H1 (cell line): ENCODE data around the gene PLBD2. TPM values are rescaled to one million over a fixed set of nuclear protein-coding genes. Genes with fewer than 3 reads are reported as not detected.
A peak's percentile ranks its signal among the peaks of the same experiment; 100 is the strongest.

Source experiments
- CTCF ChIA-PET: fragments of 300-600 bp; sonication (Branson Sonifier 250); formaldehyde crosslinking; loops from one replicate; lab custom pipeline; 2021; ENCODE audit not compliant: partially characterized antibody; lab: Charles Lee
- POLR2A ChIA-PET: fragments of 300-600 bp; sonication (Branson Sonifier 250); formaldehyde crosslinking; loops from one replicate; lab custom pipeline; 2021; ENCODE audit warnings: inconsistent platforms; ENCODE audit not compliant: partially characterized antibody; lab: Charles Lee
- DNase-seq, 2 experiments: peaks; one replicate each; pipeline versions ENCODE4 v3.0.0 to v3.0.0-alpha.2; 2010 to 2022; ENCODE audit warnings: low spot score in 2 of 2, low read depth in 1 of 2, mixed read lengths in 1 of 2
- FAIRE-seq: peaks from 2 replicates; lab custom pipeline; 2011; peaks lifted over from hg19 to GRCh38; lab: Jason Lieb, UNC
- H2AFZ ChIP-seq: 2 replicates; pipeline ENCODE4 v1.8.1; 2012; ENCODE audit warnings: low read length, inconsistent platforms
- H2AK5ac ChIP-seq: 2 replicates; pipeline ENCODE4 v1.6.1; 2013; ENCODE audit warnings: low read depth, low read length
- H2BK120ac ChIP-seq: replicated peaks from 2 replicates; pipeline ENCODE3; 2013; ENCODE audit warnings: low read depth, low read length, inconsistent platforms
- H2BK12ac ChIP-seq: 2 replicates; pipeline ENCODE4 v1.6.1; 2013; ENCODE audit warnings: low read depth, low read length
- H2BK15ac ChIP-seq: 2 replicates; pipeline ENCODE4 v1.6.1; 2013; ENCODE audit warnings: low read length
- H2BK20ac ChIP-seq: 2 replicates; pipeline ENCODE4 v1.6.1; 2013; ENCODE audit warnings: low read length
- H2BK5ac ChIP-seq: 2 replicates; pipeline ENCODE4 v1.6.1; 2013; ENCODE audit warnings: low read depth, low read length
- H3K14ac ChIP-seq: 2 replicates; pipeline ENCODE4 v1.6.1; 2013; ENCODE audit warnings: inconsistent platforms; ENCODE audit not compliant: insufficient read length
- H3K18ac ChIP-seq: 2 replicates; pipeline ENCODE4 v1.6.1; 2013; ENCODE audit warnings: low read length; ENCODE audit errors: extremely low read depth
- H3K23ac ChIP-seq: 2 replicates; pipeline ENCODE4 v1.6.1; 2013; ENCODE audit warnings: inconsistent platforms; ENCODE audit not compliant: insufficient read length
- H3K23me2 ChIP-seq: 2 replicates; pipeline ENCODE4 v1.6.1; 2013; ENCODE audit warnings: low read depth, low read length
- H3K27ac ChIP-seq: 2 replicates; pipeline ENCODE4 v1.6.1; 2011; ENCODE audit warnings: low read depth, low read length, inconsistent platforms
- H3K27me3 ChIP-seq, 4 experiments: replicated peaks in 1 of 4; 1 replicate in 1 of 4; 2 replicates in 3 of 4; pipeline versions ENCODE4 v1.6.1 to v1.8.1; 2011 to 2013; ENCODE audit warnings: low read length in 3 of 4, mild to moderate bottlenecking in 3 of 4, inconsistent platforms in 2 of 4, mixed read lengths in 2 of 4, moderate library complexity in 1 of 4; ENCODE audit not compliant: control insufficient read depth in 3 of 4, insufficient read depth in 3 of 4; ENCODE audit errors: extremely low read depth in 1 of 4
- H3K36me3 ChIP-seq, 4 experiments: 2 replicates each; pipeline versions ENCODE4 v1.6.1 to v1.8.1; 2011 to 2013; ENCODE audit warnings: mild to moderate bottlenecking in 4 of 4, low read length in 3 of 4, moderate library complexity in 2 of 4, control low read depth in 1 of 4, inconsistent platforms in 1 of 4; ENCODE audit not compliant: insufficient read depth in 4 of 4, control insufficient read depth in 2 of 4
- H3K4ac ChIP-seq: replicated peaks from 2 replicates; pipeline ENCODE3; 2013; ENCODE audit warnings: low read length, low read depth, mixed read lengths, inconsistent platforms; ENCODE audit not compliant: insufficient read length
- H3K4me1 ChIP-seq, 4 experiments: replicated peaks in 1 of 4; 1 replicate in 1 of 4; 2 replicates in 3 of 4; pipeline versions ENCODE4 v1.6.1 to v1.8.1; 2011 to 2013; ENCODE audit warnings: low read length in 3 of 4, inconsistent platforms in 2 of 4, mixed read lengths in 1 of 4; ENCODE audit not compliant: insufficient read depth in 4 of 4, control insufficient read depth in 3 of 4
- H3K4me2 ChIP-seq, 2 experiments: 2 replicates each; pipeline versions ENCODE4 v1.6.1 to v1.8.1; 2011 to 2013; ENCODE audit warnings: low read depth in 2 of 2, low read length in 2 of 2, control low read depth in 1 of 2, inconsistent platforms in 1 of 2, mild to moderate bottlenecking in 1 of 2; ENCODE audit not compliant: insufficient read depth in 1 of 2
- H3K4me3 ChIP-seq, 4 experiments: fragments of 200-600, 300-600 bp in 1 of 4; sonication (generic), shearing (Covaris generic), sonication (Bioruptor Twin) in 1 of 4; 2 replicates each; pipeline versions ENCODE4 v1.5.1 to v1.8.1; 2011 to 2016; ENCODE audit warnings: low read length in 4 of 4, low read depth in 3 of 4, control low read depth in 2 of 4, inconsistent platforms in 2 of 4, mild to moderate bottlenecking in 2 of 4, mixed read lengths in 1 of 4, moderate library complexity in 1 of 4; ENCODE audit not compliant: insufficient read depth in 2 of 4; ENCODE audit errors: extremely low read depth in 1 of 4
- H3K56ac ChIP-seq: replicated peaks from 2 replicates; pipeline ENCODE3; 2013; ENCODE audit warnings: low read depth, mild to moderate bottlenecking, mixed read lengths, low read length, inconsistent platforms; ENCODE audit not compliant: insufficient read length
- H3K79me1 ChIP-seq: 2 replicates; pipeline ENCODE4 v1.6.1; 2013; ENCODE audit warnings: low read depth, low read length, control low read depth
- H3K79me2 ChIP-seq, 2 experiments: 2 replicates each; pipeline versions ENCODE4 v1.6.1 to v1.8.1; 2012 to 2013; ENCODE audit warnings: low read length in 2 of 2, mild to moderate bottlenecking in 2 of 2, inconsistent platforms in 1 of 2; ENCODE audit not compliant: insufficient read depth in 2 of 2, control insufficient read depth in 1 of 2
- H3K9ac ChIP-seq, 4 experiments: replicated peaks in 1 of 4; 1 replicate in 1 of 4; 2 replicates in 3 of 4; pipeline versions ENCODE4 v1.6.1 to v1.8.1; 2011 to 2013; ENCODE audit warnings: low read depth in 3 of 4, low read length in 3 of 4, control low read depth in 2 of 4, mild to moderate bottlenecking in 2 of 4, moderate library complexity in 2 of 4, inconsistent platforms in 1 of 4; ENCODE audit errors: extremely low read depth in 1 of 4
- H3K9me3 ChIP-seq, 2 experiments: 2 replicates each; pipeline versions ENCODE4 v1.6.1 to v1.8.1; 2012 to 2013; ENCODE audit warnings: mild to moderate bottlenecking in 2 of 2, moderate library complexity in 2 of 2, control low read depth in 1 of 2, inconsistent platforms in 1 of 2, low read depth in 1 of 2, low read length in 1 of 2, mixed read lengths in 1 of 2; ENCODE audit not compliant: insufficient read depth in 2 of 2
- H4K20me1 ChIP-seq, 2 experiments: replicated peaks in 1 of 2; 2 replicates each; pipeline versions ENCODE3 to v1.8.1; 2011 to 2013; ENCODE audit warnings: inconsistent platforms in 2 of 2, low read length in 2 of 2, mild to moderate bottlenecking in 1 of 2; ENCODE audit not compliant: insufficient read depth in 2 of 2, control insufficient read depth in 1 of 2
- H4K5ac ChIP-seq: 2 replicates; pipeline ENCODE4 v1.6.1; 2013; ENCODE audit warnings: low read length, low read depth, mixed read lengths, inconsistent platforms; ENCODE audit not compliant: insufficient read length
- H4K8ac ChIP-seq: 2 replicates; pipeline ENCODE4 v1.8.0; 2013; ENCODE audit warnings: mild to moderate bottlenecking, moderate library complexity, low read length, inconsistent platforms; ENCODE audit not compliant: insufficient read depth; ENCODE audit errors: extremely low read depth
- H4K91ac ChIP-seq: replicated peaks from 2 replicates; pipeline ENCODE3; 2013; ENCODE audit warnings: low read length, mixed read lengths, inconsistent platforms; ENCODE audit not compliant: insufficient read length
- HDAC2 ChIP-seq, 2 experiments: fragments of 300-600 bp in 1 of 2; sonication (generic) in 1 of 2; IDR thresholded peaks; 2 replicates each; pipeline ENCODE4 v1.6.1; 2011 to 2012; ENCODE audit warnings: low read depth in 2 of 2, low read length in 2 of 2, mild to moderate bottlenecking in 2 of 2, moderate library complexity in 2 of 2, borderline replicate concordance in 1 of 2, inconsistent platforms in 1 of 2
- KDM4A ChIP-seq: IDR thresholded peaks from one replicate; pipeline ENCODE4 v1.7.1; 2012; ENCODE audit warnings: low read depth, mild to moderate bottlenecking, moderate library complexity, low read length, inconsistent platforms; ENCODE audit not compliant: severe bottlenecking
- NRF1 ChIP-seq: IDR thresholded peaks from 2 replicates; pipeline ENCODE4 v1.6.1; 2011; ENCODE audit warnings: mild to moderate bottlenecking, low read depth, low read length, improper control_type of control experiment
- POLR2AphosphoS5 ChIP-seq: IDR thresholded peaks from 2 replicates; pipeline ENCODE4 v1.6.1; 2011; ENCODE audit warnings: low read depth, low read length
- POU5F1 ChIP-seq: IDR thresholded peaks from 2 replicates; pipeline ENCODE4 v1.6.1; 2011; ENCODE audit warnings: low read depth, mild to moderate bottlenecking, low read length, moderate library complexity
- RAD21 ChIP-seq, 2 experiments: IDR thresholded peaks in 1 of 2; conservative IDR thresholded peaks in 1 of 2; 2 replicates each; pipeline ENCODE4 v1.6.1; 2011; ENCODE audit warnings: low read depth in 2 of 2, low read length in 2 of 2, improper control_type of control experiment in 1 of 2, inconsistent platforms in 1 of 2, mild to moderate bottlenecking in 1 of 2, moderate library complexity in 1 of 2
- SP1 ChIP-seq: IDR thresholded peaks from 2 replicates; pipeline ENCODE4 v1.6.1; 2011; ENCODE audit warnings: low read depth, low read length
- TCF12 ChIP-seq: IDR thresholded peaks from 2 replicates; pipeline ENCODE4 v1.6.1; 2011; ENCODE audit warnings: low read depth, mild to moderate bottlenecking, low read length
- WGBS, 2 experiments: shearing (Covaris generic) in 1 of 2; methylation state at CpG; one replicate each; pipeline versions ENCODE4 v1.1.6 to v1.1.7; 2013 to 2015; ENCODE audit warnings: low lambda C conversion rate in 2 of 2, mixed read lengths in 2 of 2, inconsistent platforms in 1 of 2, low coverage in 1 of 2, missing lambda C conversion rate in 1 of 2; ENCODE audit not compliant: insufficient replicate concordance in 2 of 2, insufficient coverage in 1 of 2, insufficient read length in 1 of 2; ENCODE audit errors: extremely low coverage in 1 of 2, missing lambda C conversion rate in 1 of 2; 5-methylcytosine and 5-hydroxymethylcytosine counted together
- long read RNA-seq, 2 experiments: library from RNA in 1 of 2; library from capped mRNA in 1 of 2; stranded (forward); transcript quantifications; one replicate each; pipeline ENCODE4 v2.0.0, GENCODE V29; 2021; ENCODE audit warnings: inconsistent platforms in 1 of 2
- polyA minus RNA-seq, 3 experiments: library from RNA; depleted of rRNA, polyadenylated mRNA; stranded (reverse); fragments of >200 nt; gene quantifications; 1 replicate in 2 of 3; 2 replicates in 1 of 3; pipeline ENCODE4 v1.2.3, GENCODE V29; 2011
- polyA plus RNA-seq, 7 experiments: library from polyadenylated mRNA; depleted of rRNA in 3 of 7; stranded (reverse) in 5 of 7; unstranded in 2 of 7; fragments of >200 nt in 5 of 7; fragments of 200-250 nt in 2 of 7; gene quantifications; 1 replicate in 5 of 7; 2 replicates in 1 of 7; 4 replicates in 1 of 7; pipeline versions ENCODE4 v1.2.1 to v1.2.3, GENCODE V29; 2011 to 2013; ENCODE audit warnings: missing spikeins in 2 of 7, mixed read lengths in 2 of 7
- total RNA-seq: library from RNA; stranded (reverse); fragmentation: NEBNext Ultra II Directional; extraction: Animal tissue kit (Norgen Biotek cat#: 25700); gene quantifications from 2 replicates; pipeline ENCODE4 v1.2.1, GENCODE V29; 2021

Gene PLBD2
- total RNA-seq (33.1 and 33.5 TPM in 2 replicates), polyA plus RNA-seq (2011; rRNA removed) (16.8 and 25.6 TPM in 2 replicates), polyA minus RNA-seq (2011; rRNA and poly(A)+ RNA removed) (15.8 and 22.1 TPM in 2 replicates)
- polyA plus RNA-seq (2011; cell fraction: cytosol; rRNA removed): 15.6 TPM
- 21.4 TPM for polyA plus RNA-seq (2011; cell fraction: nucleus; rRNA removed)
- 27.5 to 34.4 TPM (median 29.7 TPM) in 4 replicates for polyA plus RNA-seq (2012, experiment 1 of 2)
- 22.2 TPM for polyA plus RNA-seq (2012, experiment 2 of 2)
- polyA plus RNA-seq (2013, experiment 1 of 2): 83.3 TPM
- polyA plus RNA-seq (2013, experiment 2 of 2): 83.3 TPM
- 25.1 TPM for polyA minus RNA-seq (2011; cell fraction: cytosol; rRNA and poly(A)+ RNA removed)
- polyA minus RNA-seq (2011; cell fraction: nucleus; rRNA and poly(A)+ RNA removed): 12.2 TPM
- long read RNA-seq, experiment 1, full-length matches to known transcripts: 2 of 19 reads
- long read RNA-seq, experiment 1, partial matches to known transcripts: 5 of 19 reads
- long read RNA-seq, experiment 1, other reads (novel, unspliced or antisense): 12 of 19 reads
- long read RNA-seq, experiment 2: 0 reads

GRCh38 chr12:113358381-113359132 lies at the start of gene PLBD2:
Gene PLBD2 (plus strand): TSS chr12:113358587. CDS start chr12:113358601, 14 bp downstream.
- 2% methylated on average over 33 of the region's 67 CpGs; no CpG with 5 or more reads in 1 of the 2 experiments for WGBS, 2 experiments
- Histone ChIP-seq H2BK12ac (no peak within 1 kb of the TSS; the same call in 1 of the 2 replicates), H3K79me2 (peaks cover 0 to 8% of the 10 kb centered on the region in 2 experiments; a peak in 2 of 4 replicates), H4K20me1 (peaks cover 0 to 7% of the 10 kb centered on the region in 2 experiments), H2AFZ (no peak within 1 kb of the TSS), H3K4me2 (peak within 1 kb of the TSS; percentile 89 to 99), H3K9ac (peak within 1 kb of the TSS; percentile 44 to 65 (median 62)), H3K23ac (no peak within 1 kb of the TSS), H3K9me3 (no peaks in the 10 kb centered on the region), H3K4me3 (peak within 1 kb of the TSS; percentile 69 to 91 (median 84)), H4K91ac (no peak within 1 kb of the TSS), H3K18ac (peak within 1 kb of the TSS; percentile 93), H2AK5ac (no peak within 1 kb of the TSS), H3K14ac (no peak within 1 kb of the TSS), H2BK5ac (peak within 1 kb of the TSS; percentile 49; the same call in 1 of the 2 replicates), H4K8ac (peak within 1 kb of the TSS; percentile 92), H3K56ac (peak within 1 kb of the TSS; percentile 28), H2BK20ac (no peak within 1 kb of the TSS), H2BK120ac (no peak within 1 kb of the TSS), H3K4me1 (peaks cover 3 to 9% (median 5%) of the 10 kb centered on the region in 4 experiments), H3K27me3 (no peaks in the 10 kb centered on the region), H3K23me2 (peaks cover 7% of the 10 kb centered on the region), H2BK15ac (no peak within 1 kb of the TSS), H3K4ac (no peak within 1 kb of the TSS), H3K36me3 (no peaks in the 10 kb centered on the region), H3K27ac (no peak within 1 kb of the TSS), H4K5ac (peak within 1 kb of the TSS; percentile 84), H3K79me1 (peaks cover 5% of the 10 kb centered on the region; the same call in 1 of the 2 replicates)
- no peak for FAIRE-seq
- ChIA-PET CTCF (interaction anchor here (0.7 to 2.3 kb wide), 6 partner anchors 15 to 163 kb away, joined by 3 to 6 read pairs (median 4); no protein-coding TSS in a partner anchor), POLR2A (interaction anchor here (0.6 to 1.8 kb wide), 4 partner anchors 10 to 112 kb away, joined by 3 to 5 read pairs (median 4); no protein-coding TSS in a partner anchor)
- DNase-seq: peak; percentile 77 to 94
- peak; percentile 92 for TF ChIP-seq TCF12
- TF ChIP-seq NRF1: no peak
- peak; percentile 84 for TF ChIP-seq KDM4A
- TF ChIP-seq RAD21 (IDR thresholded peaks at IDR 0.05 in 1 of 2, conservative IDR thresholded peaks at IDR 0.05 in 1 of 2; ENCODE audit: low read depth in 2 of 2, low read length in 2 of 2): peak; percentile 11 to 20; a peak in 2 of 4 replicates
- no peak for TF ChIP-seq POU5F1
- 0 out of 4 replicates have a peak, but pooled peaks of 1 of the 2 experiments have one; percentile 51 for TF ChIP-seq HDAC2 (IDR thresholded peaks at IDR 0.05; ENCODE audit: borderline replicate concordance in 1 of 2, low read depth in 2 of 2, low read length in 2 of 2)
- peak; percentile 67 for TF ChIP-seq POLR2AphosphoS5
- no peak; the same call in 1 of the 2 replicates for TF ChIP-seq SP1
